NCI-H1105 (cell line): ENCODE data around the gene ITSN1.
"Not testable (repeated sequence)": the region's sequence is repeated elsewhere in the genome, so short reads cannot be mapped to it uniquely, and the experiment has no call there.

Experiments used
- DNase-seq: peaks from one replicate; lab custom pipeline; 2025; lab: John Stamatoyannopoulos, UW

The ITSN1 gene

GRCh38 chr21:33642027-33642895, at the start of gene ITSN1:
Gene ITSN1, plus strand, starts transcription at chr21:33642501. Its CDS starts 76,328 bp downstream, at chr21:33718829.
- DNase-seq = peak; percentile 99

- no peak for DNase-seq
Measured at GRCh38 chr21:33598051-33598450, 44.2 kb upstream of the ITSN1 start.

GRCh38 chr21:33608559-33608958, 33.7 kb upstream of the ITSN1 start:
- no peak for DNase-seq

GRCh38 chr21:33611006-33611744, 31.1 kb upstream of the ITSN1 start:
- no peak for DNase-seq

GRCh38 chr21:33617565-33617964, 24.7 kb upstream of the ITSN1 start:
- DNase-seq = not testable (repeated sequence)

GRCh38 chr21:33618407-33618806, 23.9 kb upstream of the ITSN1 start:
- DNase-seq = no peak

GRCh38 chr21:33619726-33620125, 22.6 kb upstream of the ITSN1 start:
- DNase-seq = no peak

GRCh38 chr21:33622253-33622652, 20.0 kb upstream of the ITSN1 start:
- no peak for DNase-seq

GRCh38 chr21:33626151-33626550, 16.1 kb upstream of the ITSN1 start:
- DNase-seq = not testable (repeated sequence)

- no peak for DNase-seq
Measured at GRCh38 chr21:33634254-33634653, 8.0 kb upstream of the ITSN1 start.

- DNase-seq = peak; percentile 37
Measured at GRCh38 chr21:33640697-33641351, 1.5 kb upstream of the ITSN1 start.

GRCh38 chr21:33641352-33642026, 812 bp upstream of the ITSN1 start, which contains the start of gene CRYZL1:
Gene CRYZL1, minus strand, starts transcription at chr21:33641741. Its CDS starts 10,190 bp downstream, at chr21:33631551.
- DNase-seq = peak; percentile 100

GRCh38 chr21:33642896-33643657, 776 bp downstream of the ITSN1 start:
- DNase-seq = peak; percentile 7

- DNase-seq = no peak
Measured at GRCh38 chr21:33643658-33644311, 1.5 kb downstream of the ITSN1 start.

GRCh38 chr21:33644383-33645074, 2.2 kb downstream of the ITSN1 start:
- DNase-seq = no peak

- no peak for DNase-seq
Measured at GRCh38 chr21:33645730-33646129, 3.4 kb downstream of the ITSN1 start.

GRCh38 chr21:33647587-33647986, 5.3 kb downstream of the ITSN1 start:
- no peak for DNase-seq

GRCh38 chr21:33648555-33648954, 6.3 kb downstream of the ITSN1 start:
- DNase-seq = no peak

GRCh38 chr21:33650230-33650629, 7.9 kb downstream of the ITSN1 start:
- DNase-seq = no peak

GRCh38 chr21:33650929-33651509, 8.7 kb downstream of the ITSN1 start:
- no peak for DNase-seq
